K562 (cell line): ENCODE results near the gene CACNA1S. TPM values are rescaled to one million over a fixed set of nuclear protein-coding genes. Genes with fewer than 3 reads are reported as not detected.
A peak's percentile ranks its signal among the peaks of the same experiment; 100 is the strongest.

ENCODE experiments used
- ATAC-seq: fragments of 200-7000 bp; cut with Tn5 transposase; 3 replicates; pipeline ENCODE4 v1.9.1; 2020; ENCODE audit warnings: moderate library complexity
- BruUV-seq: library from RNA; stranded (reverse); fragments of 400-500 nt; replicated peaks from 2 replicates; lab custom pipeline; 2021; lab: Mats Ljungman, UMichigan
- CTCF ChIA-PET: fragments of 300-600 bp; formaldehyde crosslinking; extraction: SDS; loops from one replicate; lab custom pipeline; 2021; ENCODE audit warnings: low intra/inter-chr PET ratio; lab: Yijun Ruan, JAX
- POLR2A ChIA-PET: fragments of 300-600, 350-650 bp; sonication (Branson Sonifier 250); formaldehyde crosslinking; extraction: SDS; loops from one replicate; lab custom pipeline; 2021; ENCODE audit warnings: antibody characterized with exemption, inconsistent platforms; lab: Yijun Ruan, JAX
- DNase-seq, 4 experiments: peaks; one replicate each; pipeline versions ENCODE4 v3.0.0 to v3.0.0-alpha.2; 2011 to 2018; ENCODE audit warnings: low spot score in 3 of 4, mixed read lengths in 3 of 4; ENCODE audit errors: extremely low read depth in 1 of 4
- FAIRE-seq: peaks from 2 replicates; lab custom pipeline; 2011; peaks lifted over from hg19 to GRCh38; lab: Jason Lieb, UNC
- H2AFZ ChIP-seq: 2 replicates; pipeline ENCODE4 v1.6.0; 2011; ENCODE audit warnings: low read depth, low read length, control low read depth, inconsistent platforms
- H3K27ac ChIP-seq: fragments of 200-600 bp; 3 replicates; pipeline ENCODE4 v1.8.0; 2011; ENCODE audit warnings: low read depth, mild to moderate bottlenecking, control low read depth, inconsistent platforms, low read length, moderate library complexity, mixed read lengths; ENCODE audit errors: extremely low read depth
- H3K27me3 ChIP-seq, 2 experiments: fragments of 300-600 bp in 1 of 2; 2 replicates in 1 of 2; 3 replicates in 1 of 2; pipeline versions ENCODE4 v1.6.0 to v1.8.0; 2011; ENCODE audit warnings: inconsistent platforms in 2 of 2, low read length in 2 of 2, mild to moderate bottlenecking in 1 of 2, mixed read lengths in 1 of 2, moderate library complexity in 1 of 2; ENCODE audit not compliant: control insufficient read depth in 2 of 2, insufficient read depth in 2 of 2
- H3K36me3 ChIP-seq: fragments of 300-600 bp; 3 replicates; pipeline ENCODE4 v1.8.0; 2011; ENCODE audit warnings: mild to moderate bottlenecking, low read length, inconsistent platforms; ENCODE audit not compliant: control insufficient read depth, insufficient read depth
- H3K4me1 ChIP-seq, 2 experiments: fragments of 200-600 bp in 1 of 2; replicated peaks in 1 of 2; 2 replicates in 1 of 2; 3 replicates in 1 of 2; pipeline versions ENCODE4 v1.5.1 to v1.8.0; 2011; ENCODE audit warnings: inconsistent platforms in 2 of 2, low read length in 2 of 2, mild to moderate bottlenecking in 1 of 2, mixed read lengths in 1 of 2, moderate library complexity in 1 of 2; ENCODE audit not compliant: control insufficient read depth in 2 of 2, insufficient read depth in 2 of 2
- H3K4me2 ChIP-seq: 2 replicates; pipeline ENCODE4 v1.6.1; 2011; ENCODE audit warnings: low read length, control low read depth, inconsistent platforms, mixed read lengths; ENCODE audit not compliant: insufficient read depth
- H3K4me3 ChIP-seq: fragments of 200-600 bp; sonication (generic), shearing (Covaris generic); 2 replicates; pipeline ENCODE4 v1.5.1; 2016; ENCODE audit warnings: control low read depth, inconsistent platforms
- H3K79me2 ChIP-seq: fragments of 200-600 bp; 3 replicates; pipeline ENCODE4 v1.8.0; 2011; ENCODE audit warnings: low read length, inconsistent platforms; ENCODE audit not compliant: control insufficient read depth, insufficient read depth
- H3K9ac ChIP-seq, 2 experiments: 2 replicates each; pipeline versions ENCODE4 v1.6.0 to v1.6.1; 2011; ENCODE audit warnings: low read depth in 2 of 2, low read length in 2 of 2, control low read depth in 1 of 2, inconsistent platforms in 1 of 2, mild to moderate bottlenecking in 1 of 2, mixed read lengths in 1 of 2; ENCODE audit not compliant: insufficient read depth in 1 of 2
- H3K9me1 ChIP-seq: one replicate; pipeline ENCODE4 v1.6.0; 2011; ENCODE audit warnings: inconsistent platforms, mild to moderate bottlenecking, low read length, moderate library complexity; ENCODE audit not compliant: control insufficient read depth, insufficient read depth
- H3K9me3 ChIP-seq: replicated peaks from 2 replicates; pipeline ENCODE4 v1.5.1; 2011; ENCODE audit warnings: low read depth, low read length, inconsistent platforms; ENCODE audit not compliant: control insufficient read depth, insufficient read depth
- H4K20me1 ChIP-seq: replicated peaks from 2 replicates; pipeline ENCODE4 v1.6.1; 2011; ENCODE audit warnings: low read length, inconsistent platforms, mixed read lengths; ENCODE audit not compliant: control insufficient read depth, insufficient read depth
- ARID3B ChIP-seq: fragments of 250-450 bp; sonication (Bioruptor Pico); IDR thresholded peaks from 2 replicates; pipeline ENCODE4 v1.4.0; 2020; ENCODE audit warnings: borderline replicate concordance
- ELF1 ChIP-seq: fragments of 200-800 bp; sonication (Bioruptor generic); IDR thresholded peaks from 2 replicates; pipeline ENCODE4 v1.6.1; 2016; ENCODE audit warnings: missing genetic modification characterization, missing compliant biosample characterization
- GTF2B ChIP-seq: IDR thresholded peaks from 2 replicates; pipeline ENCODE4 v1.6.1; 2011; ENCODE audit not compliant: insufficient read length; ENCODE audit errors: extremely low read depth
- HDAC1 ChIP-seq, 2 experiments: fragments of 450-650 bp; IDR thresholded peaks; 2 replicates each; pipeline ENCODE4 v1.6.1; 2016 to 2017; ENCODE audit warnings: inconsistent platforms in 1 of 2, mild to moderate bottlenecking in 1 of 2, moderate library complexity in 1 of 2
- IRF1 ChIP-seq: sonication (generic); formaldehyde crosslinking; IDR thresholded peaks from 2 replicates; pipeline ENCODE4 v1.8.0; 2022; ENCODE audit warnings: missing genetic modification reagents, mild to moderate bottlenecking, borderline replicate concordance
- ZBTB40 ChIP-seq, 2 experiments: fragments of 450-650 bp in 1 of 2; sonication (generic) in 1 of 2; formaldehyde crosslinking in 1 of 2; IDR thresholded peaks; 2 replicates each; pipeline versions ENCODE4 v1.7.1 to v1.9.0; 2016 to 2022; ENCODE audit warnings: inconsistent platforms in 1 of 2, mild to moderate bottlenecking in 1 of 2, missing genetic modification reagents in 1 of 2
- ZNF174 ChIP-seq: fragments of 250-450 bp; sonication (Bioruptor Pico); IDR thresholded peaks from 2 replicates; pipeline ENCODE4 v1.4.0; 2020; ENCODE audit warnings: mild to moderate bottlenecking
- ZNF224 ChIP-seq: sonication (generic); formaldehyde crosslinking; IDR thresholded peaks from 2 replicates; pipeline ENCODE4 v1.8.0; 2022; ENCODE audit warnings: mild to moderate bottlenecking, missing genetic modification reagents
- WGBS: fragments of 100-300 bp; shearing (Covaris generic); methylation state at CpG from one replicate; pipeline ENCODE4 v1.1.6; 2016; ENCODE audit warnings: low coverage, mixed read lengths; ENCODE audit not compliant: insufficient coverage; ENCODE audit errors: missing lambda C conversion rate; 5-methylcytosine and 5-hydroxymethylcytosine counted together
- in situ Hi-C: fragments of 300-500 bp; cut with MboI; formaldehyde crosslinking; loops from 4 replicates; pipeline ENCODE4 v1.15.0; 2018; ENCODE audit warnings: inconsistent platforms, mixed read lengths
- intact Hi-C: fragments of 100-400 bp; cut with micrococcal nuclease; formaldehyde crosslinking; loops from 2 replicates; pipeline ENCODE4 v1.14.2; 2022
- polyA plus RNA-seq, 8 experiments: library from polyadenylated mRNA; depleted of rRNA in 4 of 8; stranded (reverse) in 5 of 8; unstranded in 3 of 8; fragments of >200 nt; fragmentation: Nextera tagmentation in 2 of 8; fragmentation: Illumina TruSeq in 1 of 8; extraction: Ambion mirVana in 2 of 8; extraction: Trizol in 1 of 8; gene quantifications; 2 replicates each; pipeline versions ENCODE4 v1.2.1 to v1.2.3, GENCODE V29; 2011 to 2014; ENCODE audit warnings: inconsistent platforms in 1 of 8, missing spikeins in 1 of 8
- total RNA-seq, 7 experiments: library from RNA; depleted of rRNA in 6 of 7; stranded (reverse); fragments of >200 nt in 6 of 7; fragmentation: Illumina TruSeq in 2 of 7; extraction: Trizol in 2 of 7; gene quantifications; 2 replicates each; pipeline versions ENCODE4 v1.2.1 to v1.2.3, GENCODE V29; 2011 to 2021; ENCODE audit warnings: low replicate concordance in 1 of 7

CACNA1S gene
- total and polyA plus RNA-seq, 9 of the 15 experiments (the other 6 are each of a cell fraction or from before 2014, with no cell fraction given): not detected

- no peak overlapping the region for H2AFZ ChIP-seq
- H3K4me2 ChIP-seq: no peak overlapping the region
- no peaks in the 10 kb centered on the region; the same call in 2 of the 3 replicates for H3K36me3 ChIP-seq
- ATAC-seq (no peak), DNase-seq (no peak), FAIRE-seq (no peak)
- no TSS peak for BruUV-seq
- H3K9me3 ChIP-seq: no peaks in the 10 kb centered on the region
- H3K27ac ChIP-seq: no peak overlapping the region
- CTCF ChIA-PET: no interaction called here
- no peak overlapping the region for H3K4me3 ChIP-seq
- 71% methylated on average over 10 of the region's 11 CpGs for WGBS
- H3K79me2 ChIP-seq: no peaks in the 10 kb centered on the region
- intact Hi-C loops (no loop called here), in situ Hi-C loops (no loop called here)
- H3K9ac ChIP-seq: peak overlapping the region in 1 of 2 experiments; percentile 62; a peak in 1 of 4 replicates
- H4K20me1 ChIP-seq: peaks cover 12% of the 10 kb centered on the region; the same call in 1 of the 2 replicates
- H3K4me1 ChIP-seq: peaks cover 0 to 9% of the 10 kb centered on the region in 2 experiments; a peak in 2 of 5 replicates
- peaks cover 7% of the 10 kb centered on the region for H3K9me1 ChIP-seq
- POLR2A ChIA-PET: no interaction called here
- no peaks in the 10 kb centered on the region for H3K27me3 ChIP-seq
- TF ChIP-seq IRF1 (CRISPR knock-in tag) (no peak), GTF2B (no peak), ARID3B (CRISPR knock-in tag) (no peak), ZNF174 (no peak), HDAC1 (IDR thresholded peaks at IDR 0.05) (no peak), ZBTB40 (IDR thresholded peaks at IDR 0.05) (no peak), ZBTB40 (CRISPR knock-in tag; IDR thresholded peaks at IDR 0.05) (no peak), ZNF224 (CRISPR knock-in tag) (no peak), ELF1 (no peak)
- TF ChIP-seq, all 486 proteins: peak for 0
These were observed 110.3 kb downstream of the CACNA1S start for GRCh38 chr1:201001962-201002361.
